HG03558 (cell line): ENCODE data around the gene VWA5B1.
"Not testable (repeated sequence)": the region's sequence is repeated elsewhere in the genome, so short reads cannot be mapped to it uniquely, and the experiment has no call there.

Experiments used
- ATAC-seq: cut with Tn5 transposase; IDR thresholded peaks from one replicate; pipeline ENCODE4 v1.9.1; 2021; ENCODE audit warnings: moderate number of reproducible peaks; ENCODE audit not compliant: unreplicated experiment; ENCODE audit errors: extremely low read depth

VWA5B1 gene, protein sequence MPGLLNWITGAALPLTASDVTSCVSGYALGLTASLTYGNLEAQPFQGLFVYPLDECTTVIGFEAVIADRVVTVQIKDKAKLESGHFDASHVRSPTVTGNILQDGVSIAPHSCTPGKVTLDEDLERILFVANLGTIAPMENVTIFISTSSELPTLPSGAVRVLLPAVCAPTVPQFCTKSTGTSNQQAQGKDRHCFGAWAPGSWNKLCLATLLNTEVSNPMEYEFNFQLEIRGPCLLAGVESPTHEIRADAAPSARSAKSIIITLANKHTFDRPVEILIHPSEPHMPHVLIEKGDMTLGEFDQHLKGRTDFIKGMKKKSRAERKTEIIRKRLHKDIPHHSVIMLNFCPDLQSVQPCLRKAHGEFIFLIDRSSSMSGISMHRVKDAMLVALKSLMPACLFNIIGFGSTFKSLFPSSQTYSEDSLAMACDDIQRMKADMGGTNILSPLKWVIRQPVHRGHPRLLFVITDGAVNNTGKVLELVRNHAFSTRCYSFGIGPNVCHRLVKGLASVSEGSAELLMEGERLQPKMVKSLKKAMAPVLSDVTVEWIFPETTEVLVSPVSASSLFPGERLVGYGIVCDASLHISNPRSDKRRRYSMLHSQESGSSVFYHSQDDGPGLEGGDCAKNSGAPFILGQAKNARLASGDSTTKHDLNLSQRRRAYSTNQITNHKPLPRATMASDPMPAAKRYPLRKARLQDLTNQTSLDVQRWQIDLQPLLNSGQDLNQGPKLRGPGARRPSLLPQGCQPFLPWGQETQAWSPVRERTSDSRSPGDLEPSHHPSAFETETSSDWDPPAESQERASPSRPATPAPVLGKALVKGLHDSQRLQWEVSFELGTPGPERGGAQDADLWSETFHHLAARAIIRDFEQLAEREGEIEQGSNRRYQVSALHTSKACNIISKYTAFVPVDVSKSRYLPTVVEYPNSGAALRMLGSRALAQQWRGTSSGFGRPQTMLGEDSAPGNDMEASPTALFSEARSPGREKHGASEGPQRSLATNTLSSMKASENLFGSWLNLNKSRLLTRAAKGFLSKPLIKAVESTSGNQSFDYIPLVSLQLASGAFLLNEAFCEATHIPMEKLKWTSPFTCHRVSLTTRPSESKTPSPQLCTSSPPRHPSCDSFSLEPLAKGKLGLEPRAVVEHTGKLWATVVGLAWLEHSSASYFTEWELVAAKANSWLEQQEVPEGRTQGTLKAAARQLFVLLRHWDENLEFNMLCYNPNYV

DNA sequence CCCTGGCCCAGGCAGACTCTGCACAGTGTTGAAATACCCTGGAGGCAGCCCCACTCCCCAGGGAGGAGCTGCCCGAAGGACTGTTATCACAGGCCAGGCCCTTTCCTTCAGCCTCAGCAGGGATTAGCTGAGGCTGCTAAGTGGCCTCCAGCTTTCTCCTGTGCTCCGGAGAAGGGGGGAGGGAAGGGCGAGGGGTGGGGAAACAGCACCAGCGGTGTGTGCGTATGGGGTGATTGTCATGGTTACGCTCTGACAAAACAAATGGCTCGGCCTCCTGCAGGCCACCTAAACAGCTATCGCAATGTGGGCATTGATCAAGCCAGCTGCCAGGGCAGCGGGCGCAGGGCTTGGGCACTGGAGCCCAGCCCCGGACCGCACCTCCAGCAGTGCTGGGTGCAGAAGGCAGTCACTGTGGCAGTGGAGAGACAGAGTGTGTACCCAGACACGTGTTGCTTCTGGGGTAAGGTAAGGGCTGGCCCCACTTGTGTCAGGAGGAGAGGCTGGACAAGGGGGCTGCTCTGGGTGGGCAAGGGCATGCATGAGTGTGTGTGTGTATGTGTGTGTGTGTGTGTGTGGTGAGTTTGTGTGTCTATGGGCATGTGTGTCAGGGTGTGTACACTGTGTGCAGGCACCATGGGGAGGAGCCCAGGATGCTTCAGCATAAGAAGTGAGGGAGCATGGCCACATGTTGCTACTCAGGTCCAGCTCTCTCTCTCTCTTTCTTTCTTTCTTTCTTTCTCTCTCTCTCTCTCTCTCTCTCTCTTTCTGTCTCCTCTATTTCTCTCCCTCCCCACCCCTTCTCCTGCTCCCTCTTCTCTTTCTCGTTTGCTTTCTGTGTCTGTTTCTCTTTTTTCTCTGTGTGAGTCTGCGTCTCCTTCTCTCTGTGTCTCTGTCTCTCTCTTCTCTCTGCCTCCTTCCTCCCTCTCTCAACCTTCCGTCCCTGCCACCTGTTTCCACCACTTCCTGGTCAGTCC, at the start of gene VWA5B1:
VWA5B1 (plus strand) TSS at position 252 of the 974 bp plus-strand sequence. CDS start 19,727 bp downstream, outside the sequence.
- ATAC-seq, result no peak

DNA sequence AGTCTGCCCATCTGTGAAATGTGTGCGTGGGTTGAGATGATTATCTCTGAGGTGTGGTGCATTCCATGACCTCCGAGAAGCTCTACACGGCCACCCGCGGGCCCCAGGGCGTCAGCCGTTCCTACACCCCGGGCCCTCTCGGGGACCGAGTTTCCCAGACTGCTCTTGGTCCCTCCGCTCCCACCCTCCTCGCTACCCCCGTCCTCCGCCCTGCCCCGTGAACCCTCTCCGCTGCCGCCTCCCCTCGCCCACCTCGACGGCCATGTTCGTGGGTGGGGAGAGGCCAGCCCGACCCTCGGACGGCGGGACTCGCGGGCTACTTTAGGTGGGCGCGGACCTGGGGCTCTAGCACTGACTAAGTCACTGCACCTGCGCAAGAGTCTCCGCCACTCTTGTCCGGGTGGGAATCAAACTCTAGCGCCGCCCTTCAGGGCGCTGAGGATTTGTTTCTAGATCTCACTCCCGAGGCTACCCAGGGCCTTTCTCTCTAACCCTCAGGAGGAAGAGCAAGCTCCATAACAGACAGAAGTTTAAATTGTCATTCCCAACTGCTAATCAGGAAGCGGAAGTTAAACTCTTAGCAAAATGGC, 47.7 kb upstream of the VWA5B1 start:
- no peak for ATAC-seq

DNA sequence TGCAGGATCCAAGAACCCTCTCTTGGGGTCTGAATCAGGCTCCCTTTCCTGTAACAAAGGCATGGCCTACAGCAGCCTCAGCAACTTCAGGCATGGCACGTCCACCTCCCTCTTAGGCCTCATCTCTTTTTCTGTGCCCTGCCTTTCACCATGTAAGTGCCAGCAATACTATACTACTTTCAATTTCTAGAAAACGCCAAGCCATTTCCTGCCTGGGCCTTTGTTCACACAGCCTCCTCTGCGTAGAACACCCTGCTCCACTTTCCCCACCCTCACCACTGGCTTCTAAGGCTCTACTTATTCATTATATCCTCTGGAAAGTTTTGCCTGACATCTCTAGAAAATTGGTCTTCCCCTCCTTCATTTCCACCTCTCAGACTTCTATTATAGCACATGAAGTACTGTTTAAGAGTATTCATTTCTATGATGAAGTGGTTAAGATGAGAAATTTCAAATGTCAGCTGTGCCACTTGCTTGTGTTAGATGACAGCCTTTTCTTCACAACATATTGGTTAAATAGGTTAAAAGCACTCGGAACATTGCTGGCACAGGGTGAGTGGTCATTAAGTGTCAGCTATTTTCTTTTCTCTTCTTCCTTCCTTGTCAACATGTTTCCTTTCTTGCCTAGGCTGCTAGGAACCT, 41.6 kb upstream of the VWA5B1 start:
- ATAC-seq, result no peak

DNA sequence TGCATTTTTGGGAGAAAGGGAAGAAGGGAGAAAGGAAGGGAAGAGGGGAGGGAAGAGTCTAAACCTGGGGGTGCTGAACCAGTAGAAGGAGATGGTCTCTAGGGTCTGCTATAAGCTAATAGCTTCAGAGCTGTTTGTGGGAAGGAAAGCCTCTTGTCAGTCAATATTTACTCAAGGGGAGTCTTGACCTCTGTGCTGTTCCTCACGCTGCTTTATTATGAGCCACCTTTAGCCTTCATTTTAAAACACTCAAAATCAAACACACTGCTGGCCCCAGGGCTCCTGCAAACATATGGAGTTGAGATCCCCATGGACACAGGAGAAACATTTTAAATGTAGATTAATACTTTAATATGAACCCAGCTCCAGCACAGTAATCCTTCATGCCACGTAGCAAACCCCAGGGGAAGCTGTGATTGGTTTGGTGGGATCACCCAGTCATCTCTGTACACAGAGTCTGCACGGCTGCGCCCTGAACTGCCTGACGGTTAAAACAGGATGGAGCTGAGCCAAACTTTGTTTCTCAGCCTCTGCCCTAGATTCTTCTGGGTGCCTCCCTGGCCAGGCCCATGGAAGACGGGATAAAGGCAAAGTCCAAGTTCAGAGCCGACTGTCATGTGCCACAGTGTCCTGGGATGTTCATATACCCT, 40.2 kb upstream of the VWA5B1 start:
- no peak for ATAC-seq

DNA sequence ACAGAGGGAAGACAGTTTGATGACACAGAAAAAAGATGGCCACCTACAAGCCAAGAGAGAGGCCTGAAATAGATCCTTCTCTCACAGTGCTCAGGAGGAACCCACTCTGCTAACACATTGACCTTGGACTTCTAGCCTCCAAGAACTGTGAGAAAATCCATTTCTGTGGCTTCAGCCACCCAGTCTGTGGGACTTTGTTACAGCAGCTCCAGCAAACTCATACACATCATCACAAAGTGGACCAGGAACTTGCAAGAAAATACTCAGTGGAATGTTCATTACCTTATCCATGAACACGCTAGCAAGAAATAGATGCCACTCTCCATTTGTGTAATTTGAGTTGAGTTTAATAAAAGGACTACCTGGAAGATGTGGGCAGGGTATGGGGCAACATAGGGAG, 38.1 kb upstream of the VWA5B1 start:
- ATAC-seq, result no peak

DNA sequence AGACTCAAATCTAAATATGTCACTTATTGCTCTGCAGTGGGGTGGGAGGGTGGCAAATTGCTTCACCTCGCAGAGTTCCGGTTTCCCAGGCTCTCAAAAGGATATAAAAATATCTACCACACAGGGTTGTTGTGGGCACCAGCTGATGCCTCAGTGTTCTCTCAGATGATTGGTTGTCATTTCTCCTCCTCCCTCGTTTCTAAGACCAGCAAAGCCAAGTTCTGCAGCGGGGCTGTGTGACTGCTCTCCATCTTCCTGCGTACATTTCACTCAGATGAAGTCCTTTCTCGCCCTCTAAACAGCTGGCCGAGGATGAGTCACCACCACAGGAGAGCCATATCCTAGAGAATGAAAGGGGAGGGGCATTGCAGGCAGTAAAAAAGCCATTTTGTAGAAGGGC, 35.0 kb upstream of the VWA5B1 start:
- no peak for ATAC-seq

DNA sequence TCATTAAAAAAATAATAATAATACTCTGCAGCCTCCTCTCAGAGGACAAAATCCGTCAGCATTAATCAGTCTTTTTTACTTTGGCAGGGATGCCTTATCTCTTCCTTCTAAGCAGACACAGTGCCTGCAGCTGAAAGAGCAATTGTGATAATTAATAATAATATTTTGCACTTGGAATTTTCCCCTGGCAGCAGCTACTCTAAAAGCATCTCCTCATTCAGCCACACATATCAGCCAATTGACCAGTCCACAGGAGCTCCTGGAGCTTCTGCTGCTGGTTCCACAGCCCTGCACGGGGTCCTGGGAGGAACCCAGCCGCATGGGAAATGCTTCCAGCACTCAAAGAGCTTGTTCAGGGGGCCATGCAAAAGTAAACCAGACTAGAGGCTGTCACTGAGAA, 31.0 kb upstream of the VWA5B1 start:
- no peak for ATAC-seq

DNA sequence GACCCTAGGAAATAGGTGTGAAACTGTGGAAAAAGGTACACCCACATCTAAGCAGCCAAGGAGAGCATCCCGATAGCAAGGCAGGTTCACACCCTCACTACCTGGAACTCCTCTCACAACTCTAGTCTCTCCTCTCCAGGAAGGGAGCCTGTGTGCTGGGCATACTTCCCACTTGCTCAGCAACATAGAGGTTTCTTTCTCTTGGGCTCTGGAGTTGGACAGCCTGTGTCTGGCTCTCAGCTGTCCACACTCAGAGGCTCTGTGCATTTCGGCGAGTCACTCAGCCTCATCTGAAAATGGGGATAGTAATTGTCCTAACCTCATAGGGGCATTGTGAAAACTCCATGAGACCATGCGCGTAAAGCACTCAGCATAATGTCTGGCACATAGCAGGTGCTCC, 29.6 kb upstream of the VWA5B1 start:
- ATAC-seq, result no peak

DNA sequence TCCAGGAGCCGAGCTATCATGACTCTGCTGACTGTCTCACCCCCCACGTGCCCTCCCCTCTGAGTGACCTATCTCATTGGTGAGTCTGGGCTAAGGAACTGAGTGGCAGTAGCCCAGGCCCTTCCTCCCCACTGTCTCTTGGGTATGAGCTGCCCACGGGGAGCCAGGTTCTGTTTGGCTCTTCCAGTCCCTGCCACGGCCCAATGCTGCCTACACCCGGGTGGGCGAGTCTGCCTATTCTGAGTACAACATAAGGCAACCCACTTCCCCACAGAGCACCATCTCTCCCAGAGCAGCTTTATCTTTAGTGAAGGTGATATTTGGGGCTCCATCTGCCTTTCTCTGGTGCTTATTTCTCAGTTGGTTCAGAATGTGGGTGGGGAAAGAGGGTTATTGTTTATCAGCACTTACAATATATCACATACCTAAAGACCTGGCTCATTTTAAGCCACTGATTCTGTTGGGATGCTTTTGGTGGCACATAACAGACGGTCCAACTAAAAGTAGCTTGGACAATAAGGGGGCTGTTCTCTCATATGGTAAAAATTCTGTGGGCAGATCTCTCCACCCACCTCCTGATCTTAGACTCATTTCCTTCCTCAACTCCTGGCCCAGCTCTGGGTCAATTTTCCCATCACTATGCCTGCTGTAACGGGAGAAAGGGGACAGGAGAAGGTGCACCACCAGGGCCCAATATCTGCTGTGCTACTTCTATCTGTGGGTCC, 27.7 kb upstream of the VWA5B1 start:
- no peak for ATAC-seq

DNA sequence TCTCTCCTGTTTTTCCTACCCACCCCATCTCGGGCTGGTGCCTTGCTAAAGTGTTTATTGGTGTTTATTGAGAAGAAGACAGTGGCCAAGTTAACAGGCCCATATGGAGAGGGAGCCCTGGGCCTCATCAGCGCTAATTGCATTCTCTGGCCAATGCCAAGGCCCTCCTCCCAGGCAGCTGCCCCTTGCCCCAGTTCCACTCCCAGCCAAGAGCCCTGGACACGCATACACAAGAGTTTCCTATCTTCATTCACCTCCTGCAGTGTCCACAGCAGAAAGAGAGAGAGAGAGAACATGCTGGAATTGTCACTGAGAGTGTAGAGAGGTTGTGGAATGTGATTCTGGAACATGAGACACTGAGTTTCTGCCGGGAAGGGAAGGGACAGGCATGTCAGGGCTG, 25.4 kb upstream of the VWA5B1 start:
- no peak for ATAC-seq

DNA sequence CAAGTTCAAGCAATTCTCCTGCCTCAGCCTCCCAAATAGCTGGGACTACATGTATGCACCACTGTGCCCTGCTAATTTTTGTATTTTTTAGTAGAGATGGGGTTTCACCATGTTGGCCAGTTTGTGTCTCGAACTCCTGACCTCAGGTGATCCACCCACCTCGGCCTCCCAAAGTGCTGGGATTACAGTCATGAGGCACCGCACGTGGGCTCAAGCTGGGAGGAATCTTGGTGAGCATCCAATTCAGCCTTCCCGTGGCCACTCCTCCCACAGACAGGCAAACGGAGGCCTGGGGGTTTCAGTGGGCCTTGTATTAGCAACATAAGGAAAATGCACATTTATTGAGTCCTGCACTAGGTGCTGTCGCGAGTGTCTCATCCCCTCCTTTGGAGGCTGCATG, 24.5 kb upstream of the VWA5B1 start:
- ATAC-seq, result no peak

DNA sequence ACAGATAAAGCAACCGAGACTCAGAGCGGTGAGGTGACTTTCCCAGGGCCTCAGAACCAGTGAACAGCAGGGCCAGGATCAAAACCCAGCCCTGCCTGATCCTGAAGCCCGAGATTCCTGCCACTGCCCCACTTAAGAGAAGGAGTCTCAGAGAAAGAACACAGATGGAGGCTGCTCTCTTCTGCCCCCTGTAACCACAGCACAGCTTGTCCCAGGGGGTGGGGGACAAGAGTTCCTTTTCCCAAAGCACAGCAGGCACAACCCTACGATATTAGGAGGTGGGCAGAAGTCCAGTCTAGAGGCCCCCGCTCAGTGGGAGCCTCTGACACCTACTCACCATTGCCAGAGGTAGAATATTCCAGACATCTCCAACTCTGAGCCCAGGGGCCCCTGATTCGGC, 24.0 kb upstream of the VWA5B1 start:
- ATAC-seq, result no peak

DNA sequence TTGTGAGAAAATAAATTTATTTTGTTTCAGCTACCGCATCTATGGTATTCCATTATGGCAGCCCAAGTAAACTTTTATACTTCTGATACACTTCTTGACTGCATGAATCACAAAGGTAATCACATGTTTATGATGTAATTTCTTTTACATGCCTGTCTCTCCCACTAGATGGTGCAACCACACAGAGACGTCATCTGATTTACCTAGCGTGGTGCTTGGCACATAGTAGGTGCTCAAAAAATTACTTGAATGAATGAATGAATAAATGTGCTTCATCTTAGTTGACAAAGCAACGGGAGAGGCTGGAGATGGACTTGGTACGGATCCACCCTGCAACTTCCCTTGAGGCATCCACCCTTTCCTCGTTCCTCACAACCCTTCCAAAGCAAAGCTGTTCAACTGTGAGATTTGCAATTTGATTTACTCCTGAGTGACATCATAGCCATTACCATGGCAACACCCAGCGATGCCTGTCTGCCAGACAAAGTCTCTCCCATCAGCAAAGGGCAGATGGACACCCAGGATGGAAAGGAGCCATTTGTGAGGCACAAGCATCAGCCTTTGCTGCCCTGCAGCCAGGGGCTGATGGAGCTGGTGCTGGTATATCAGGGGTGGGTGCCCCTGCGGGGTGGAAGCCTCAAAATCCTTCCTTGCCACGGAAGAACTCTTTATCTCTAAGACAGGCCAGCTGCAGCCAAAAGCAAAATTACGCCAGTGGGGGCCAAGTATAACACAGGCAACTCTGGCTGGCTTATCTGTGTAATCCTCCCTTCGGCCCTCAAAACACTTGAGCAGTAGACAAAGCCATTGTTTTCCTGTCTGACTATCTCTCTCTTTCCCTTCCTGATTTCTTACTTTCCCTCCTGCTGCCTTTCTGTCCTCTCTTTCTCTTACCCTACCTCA, 18.9 kb upstream of the VWA5B1 start:
- ATAC-seq, result no peak

DNA sequence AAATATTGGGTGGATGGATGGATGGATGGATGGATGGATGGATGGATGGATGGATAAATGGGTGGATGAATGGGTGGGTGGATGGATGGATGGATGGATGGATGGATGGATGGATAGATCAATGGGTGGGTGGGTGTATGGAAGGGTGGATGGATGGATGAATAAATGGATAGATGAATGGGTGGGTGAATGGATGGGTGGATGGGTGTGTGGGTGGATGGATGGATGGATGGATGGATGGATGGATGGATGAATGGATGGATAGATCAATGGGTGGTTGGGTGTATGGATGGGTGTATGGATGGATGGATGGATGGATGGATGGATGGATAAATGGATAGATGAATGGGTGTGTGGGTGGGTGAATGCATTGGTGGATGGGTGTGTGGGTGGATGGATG, 17.0 kb upstream of the VWA5B1 start:
- ATAC-seq, result not testable (repeated sequence)

DNA sequence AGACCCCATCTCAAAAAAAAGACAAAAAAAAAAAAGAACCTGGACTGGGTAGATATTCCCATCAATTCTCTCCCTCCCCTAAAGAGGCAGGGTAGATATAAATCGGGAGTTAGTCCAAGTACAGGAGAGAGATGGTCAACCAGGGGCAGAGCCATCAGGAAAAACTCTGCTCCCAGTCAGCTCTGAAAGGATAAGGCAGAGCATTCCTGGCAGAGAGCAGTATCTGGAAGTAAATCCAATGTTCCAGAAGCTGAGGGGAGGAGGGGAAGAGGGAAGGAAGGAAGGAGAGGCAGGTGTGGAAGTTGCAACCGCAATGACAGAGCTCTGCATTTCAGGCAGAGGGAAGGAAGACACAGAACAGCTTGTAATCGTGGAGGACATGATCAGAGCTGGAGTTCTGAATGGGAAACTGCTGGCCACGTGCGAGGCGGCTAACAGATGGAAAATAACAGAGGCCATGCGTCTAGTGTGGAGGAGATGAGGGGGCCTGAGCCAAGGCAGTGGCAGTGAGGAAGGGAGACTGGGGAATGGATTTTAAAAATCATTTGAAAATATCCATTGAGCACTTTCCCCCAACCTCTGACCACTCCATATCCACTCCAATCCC, 15.3 kb upstream of the VWA5B1 start:
- ATAC-seq, result no peak

DNA sequence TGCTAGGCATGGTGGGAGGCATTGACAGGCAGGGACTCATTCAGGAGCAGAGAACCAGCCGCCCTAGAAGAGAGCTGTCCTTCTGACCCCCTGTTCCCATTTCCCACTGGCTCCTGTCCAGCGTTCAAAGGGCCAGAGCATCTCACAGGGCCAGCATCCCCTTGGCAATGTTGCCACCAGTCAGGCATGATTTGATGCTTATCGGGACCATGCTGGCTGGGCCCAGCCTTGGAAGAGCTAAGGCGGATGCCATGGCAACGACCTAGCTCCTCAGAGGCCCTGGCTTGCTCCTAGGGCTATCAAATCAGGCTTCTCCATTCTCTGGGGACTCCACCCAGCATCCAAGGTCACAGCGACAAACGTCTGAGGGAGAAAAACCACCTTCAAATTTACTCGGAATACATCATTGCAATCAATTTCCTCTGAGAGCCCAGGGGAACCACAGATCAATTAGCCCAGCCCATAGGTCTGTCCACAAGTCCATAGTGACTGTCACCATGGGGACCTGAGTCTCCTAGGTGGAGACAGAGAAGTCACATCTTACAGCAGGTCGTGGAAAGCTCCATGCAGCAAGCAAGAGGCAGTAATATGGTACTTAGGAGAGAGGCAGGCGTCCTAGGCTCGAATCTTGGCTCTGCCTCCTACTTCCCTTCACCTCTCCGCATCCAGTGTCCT, 14.1 kb upstream of the VWA5B1 start:
- ATAC-seq, result no peak
